NCI-H526 (cell line): ENCODE results near the gene ATP6V0B.

ENCODE experiments used
- DNase-seq, 2 experiments: peaks; one replicate each; lab custom pipeline; 2025; lab: John Stamatoyannopoulos, UW

Gene ATP6V0B

GRCh38 chr1:43984855-43985254 lies 10.1 kb downstream of the ATP6V0B start:
- DNase-seq: no peak

- no peak for DNase-seq
Measured at GRCh38 chr1:43985984-43986595, 11.3 kb downstream of the ATP6V0B start.

- DNase-seq: no peak
Measured at GRCh38 chr1:43986712-43987111, 12.0 kb downstream of the ATP6V0B start.

- no peak for DNase-seq
Measured at GRCh38 chr1:43987159-43987902, 12.6 kb downstream of the ATP6V0B start.

GRCh38 chr1:43990271-43991199 lies 15.8 kb downstream of the ATP6V0B start:
- peak in 1 of 2 experiments; percentile 60 for DNase-seq

GRCh38 chr1:43991200-43991475 lies 16.4 kb downstream of the ATP6V0B start:
- no peak for DNase-seq

- DNase-seq: peak; percentile 83 to 96
Measured at GRCh38 chr1:43991476-43992231, 16.9 kb downstream of the ATP6V0B start, which contains the start of gene CCDC24. TSS of gene CCDC24 (plus strand) at chr1:43991599. CDS start at chr1:43991879, 280 bp downstream.

GRCh38 chr1:43992232-43992995 lies 17.7 kb downstream of the ATP6V0B start:
- peak in 1 of 2 experiments; percentile 33 for DNase-seq

- no peak for DNase-seq
Measured at GRCh38 chr1:43993206-43993914, 18.6 kb downstream of the ATP6V0B start.

- DNase-seq: no peak
Measured at GRCh38 chr1:43994071-43994470, 19.3 kb downstream of the ATP6V0B start.

- DNase-seq: peak in 1 of 2 experiments; percentile 78
Measured at GRCh38 chr1:43994794-43995790, 20.3 kb downstream of the ATP6V0B start.

- DNase-seq: no peak
Measured at GRCh38 chr1:43995984-43996732, 21.4 kb downstream of the ATP6V0B start.

GRCh38 chr1:43996733-43997115 lies 22.0 kb downstream of the ATP6V0B start:
- DNase-seq: no peak

GRCh38 chr1:43997295-43997999 lies 22.7 kb downstream of the ATP6V0B start:
- DNase-seq: peak in 1 of 2 experiments; percentile 58

- DNase-seq: no peak
Measured at GRCh38 chr1:43998000-43998378, 23.2 kb downstream of the ATP6V0B start.

- DNase-seq: no peak
Measured at GRCh38 chr1:43999455-43999854, 24.7 kb downstream of the ATP6V0B start.

GRCh38 chr1:44000122-44000665 lies 25.4 kb downstream of the ATP6V0B start:
- no peak for DNase-seq

- no peak for DNase-seq
Measured at GRCh38 chr1:44002165-44002564, 27.4 kb downstream of the ATP6V0B start.
